ENCODE measurements around the gene COQ8B.

Gene COQ8B

GRCh38 chr19:40691421-40692211, 25.1 kb downstream of the COQ8B start:
- DNase-seq (ENCODE audit: low read depth) = no peak

DNA sequence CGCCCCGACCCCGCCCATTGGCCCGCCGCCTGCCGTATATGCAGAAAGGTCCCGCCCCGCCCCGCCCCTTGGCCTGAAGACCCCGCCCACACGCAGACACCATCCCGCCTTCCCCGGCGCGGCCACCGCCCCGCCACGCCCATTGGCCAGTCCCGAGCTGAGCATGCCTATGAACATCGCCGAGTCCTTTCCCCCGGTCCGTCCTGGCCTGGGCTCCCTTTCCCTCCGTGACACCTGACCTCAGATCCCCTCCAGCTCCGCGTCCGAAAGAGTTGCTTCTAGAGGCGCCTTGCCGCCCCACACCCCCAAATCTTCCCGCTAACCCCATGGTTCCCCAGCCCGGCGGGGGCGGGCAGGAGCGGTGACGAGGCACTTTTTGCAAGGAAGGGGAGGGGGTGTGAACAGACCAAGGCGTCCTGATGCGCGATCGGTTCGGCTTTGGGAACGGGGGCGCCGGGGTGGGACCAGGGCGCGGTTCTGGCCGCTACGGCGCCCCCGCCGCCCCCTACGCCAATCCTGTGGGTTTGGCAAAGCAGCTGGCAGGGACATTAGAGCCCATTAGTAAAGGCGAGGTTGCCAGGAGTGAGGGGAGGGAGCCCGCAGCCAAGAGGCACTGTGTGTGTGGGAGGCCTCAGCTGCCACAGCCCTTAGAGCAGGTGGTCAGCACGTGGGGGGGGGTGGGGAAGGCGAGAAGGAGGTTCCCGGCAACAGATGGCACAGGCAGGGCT, 25.8 kb downstream of the COQ8B start:
- peak; percentile 82 for DNase-seq (ENCODE audit: low read depth)

DNA sequence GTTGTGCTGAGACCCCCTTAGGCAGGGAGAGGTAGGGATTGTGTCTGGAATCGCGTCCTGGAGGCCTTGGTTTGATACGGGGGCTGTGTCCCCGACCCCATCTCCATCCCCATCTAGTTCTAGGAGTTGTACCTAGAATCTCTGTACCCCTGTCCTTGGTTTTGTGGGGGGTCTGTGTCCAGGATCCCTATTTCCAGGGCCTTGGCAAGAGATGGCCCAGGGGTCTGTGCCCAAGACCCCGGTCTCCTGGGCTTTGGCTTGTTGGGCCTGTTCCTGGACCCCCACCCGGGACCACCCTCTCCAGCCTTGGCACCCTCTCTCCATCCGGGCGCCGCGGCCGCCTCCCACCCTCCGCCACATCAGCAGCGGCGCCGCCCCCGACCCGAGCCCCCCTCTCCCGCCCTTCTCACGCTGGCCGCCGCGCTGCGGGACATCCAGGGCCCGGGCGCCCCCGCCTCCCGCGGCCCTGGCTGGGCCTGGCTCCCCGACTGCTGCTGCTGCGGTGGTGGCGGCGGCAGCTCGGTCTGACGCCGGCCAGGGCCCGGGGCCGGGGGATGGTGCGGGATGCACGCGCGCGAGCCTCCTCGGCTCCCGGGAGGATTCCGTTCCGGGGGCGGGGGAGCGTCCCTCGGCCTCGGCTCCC, 26.5 kb downstream of the COQ8B start, which contains the start of gene NUMBL:
Gene NUMBL (minus strand): TSS at position 602 of the 643 bp plus-strand sequence. CDS start 168 bp downstream, at position 434.
- no peak for DNase-seq (ENCODE audit: low read depth)

- DNase-seq (ENCODE audit: low read depth) = no peak
These were observed 27.2 kb downstream of the COQ8B start for GRCh38 chr19:40689339-40690049.

DNA sequence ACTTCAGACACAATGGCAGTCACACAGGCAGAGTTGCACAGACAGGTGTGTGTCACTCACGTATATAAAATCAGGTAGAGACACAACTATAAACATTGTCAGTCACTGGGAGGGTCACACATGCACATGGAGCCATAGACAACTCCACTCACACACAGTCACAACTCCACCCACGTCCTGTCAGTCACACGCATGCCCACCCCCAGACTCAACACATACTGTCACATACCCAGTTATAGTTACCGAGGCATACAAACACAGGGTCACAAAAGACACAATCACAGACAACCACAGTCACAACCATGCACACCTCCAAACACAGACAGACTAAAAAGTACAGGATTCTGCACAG, 27.7 kb downstream of the COQ8B start:
- no peak for DNase-seq (ENCODE audit: low read depth)

DNA sequence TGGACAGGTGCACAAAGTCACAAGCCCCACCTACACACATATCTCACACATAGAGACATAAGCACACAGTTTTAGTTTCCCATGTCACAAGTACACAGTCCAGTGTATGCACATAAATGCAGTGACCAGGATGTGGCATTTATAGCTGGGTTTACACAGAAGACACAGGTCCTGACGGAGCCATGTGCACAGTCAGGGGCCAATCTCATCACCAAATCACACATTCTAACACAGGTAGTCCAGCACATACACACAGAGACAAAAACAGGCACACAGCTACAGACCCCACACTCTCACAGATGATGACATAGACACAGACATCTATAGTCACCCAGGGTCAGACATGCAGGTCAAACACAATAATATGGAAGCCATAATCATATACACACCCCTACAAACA, 28.4 kb downstream of the COQ8B start:
- DNase-seq (ENCODE audit: low read depth) = no peak

GRCh38 chr19:40687525-40688016, 29.1 kb downstream of the COQ8B start:
- DNase-seq (ENCODE audit: low read depth) = no peak

- DNase-seq (ENCODE audit: low read depth) = no peak
These were observed 29.7 kb downstream of the COQ8B start for GRCh38 chr19:40686882-40687524.

GRCh38 chr19:40685563-40685962, 31.1 kb downstream of the COQ8B start:
- no peak for DNase-seq (ENCODE audit: low read depth)

- no peak for DNase-seq (ENCODE audit: low read depth)
These were observed 31.6 kb downstream of the COQ8B start for GRCh38 chr19:40685016-40685526.

DNA sequence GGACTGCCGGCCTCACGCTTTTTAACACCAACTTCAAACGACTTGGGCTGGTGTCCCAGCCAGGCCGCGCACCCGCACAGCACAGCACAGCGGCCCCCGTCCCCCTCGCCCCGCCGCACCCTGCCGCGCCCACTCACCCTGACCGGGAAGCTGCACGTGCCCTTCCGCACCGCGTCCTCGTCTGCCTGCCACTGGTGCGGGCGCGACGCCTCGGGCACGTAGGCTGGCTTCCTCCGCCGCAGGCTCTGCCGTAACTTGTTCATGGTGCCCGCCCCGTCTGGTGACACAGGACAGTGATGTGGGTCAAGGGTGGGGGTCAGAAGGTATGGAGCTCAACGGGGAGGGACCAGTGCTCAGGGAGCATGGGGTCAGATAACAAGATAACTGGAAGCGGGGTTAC, 32.4 kb downstream of the COQ8B start:
- DNase-seq (ENCODE audit: low read depth) = no peak

DNA sequence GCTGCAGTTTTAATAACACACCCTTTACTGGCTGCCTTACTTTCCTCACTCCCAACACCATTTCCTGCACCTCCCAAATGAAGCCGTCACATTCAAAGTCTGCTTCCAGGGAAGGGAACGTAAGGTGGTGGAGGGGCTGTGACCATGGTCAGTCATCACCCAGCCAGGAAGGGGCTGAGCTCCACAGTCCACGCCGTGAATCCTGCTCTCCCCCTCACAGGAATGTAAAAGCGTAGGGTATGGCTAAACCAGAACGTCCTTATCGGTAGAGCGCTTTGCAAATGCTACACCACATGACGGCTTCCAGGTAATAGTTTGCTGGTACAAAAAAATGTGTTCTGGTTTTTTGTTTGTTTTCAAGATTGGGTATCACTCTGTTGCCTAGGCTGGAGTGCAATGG, 33.2 kb downstream of the COQ8B start:
- DNase-seq (ENCODE audit: low read depth) = no peak

DNA sequence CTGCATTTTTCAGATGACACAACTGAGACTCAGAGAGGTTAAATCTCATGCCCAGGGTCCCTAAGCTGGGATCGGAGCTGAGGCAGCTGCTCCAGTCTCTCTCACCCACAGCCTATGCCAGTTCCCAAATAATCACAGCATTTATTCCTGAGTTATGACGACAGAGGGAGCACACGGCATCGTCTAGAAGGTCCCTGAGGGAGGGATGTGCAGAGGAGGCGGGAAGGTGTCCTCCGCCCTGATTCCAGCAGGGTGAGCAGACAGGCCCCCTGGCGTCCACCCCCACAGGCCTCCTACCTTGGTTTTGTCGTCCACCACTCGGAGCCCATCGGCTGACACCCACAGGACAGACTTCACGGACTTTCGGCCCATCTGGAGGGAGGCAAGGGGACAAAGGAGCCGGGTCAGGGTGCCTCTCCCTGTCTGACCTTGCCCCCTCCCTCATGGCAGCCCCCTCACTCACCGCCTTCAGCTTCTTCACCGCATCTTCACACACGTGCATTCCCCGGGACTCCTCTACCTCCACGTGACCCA, 34.2 kb downstream of the COQ8B start:
- no peak for DNase-seq (ENCODE audit: low read depth)

DNA sequence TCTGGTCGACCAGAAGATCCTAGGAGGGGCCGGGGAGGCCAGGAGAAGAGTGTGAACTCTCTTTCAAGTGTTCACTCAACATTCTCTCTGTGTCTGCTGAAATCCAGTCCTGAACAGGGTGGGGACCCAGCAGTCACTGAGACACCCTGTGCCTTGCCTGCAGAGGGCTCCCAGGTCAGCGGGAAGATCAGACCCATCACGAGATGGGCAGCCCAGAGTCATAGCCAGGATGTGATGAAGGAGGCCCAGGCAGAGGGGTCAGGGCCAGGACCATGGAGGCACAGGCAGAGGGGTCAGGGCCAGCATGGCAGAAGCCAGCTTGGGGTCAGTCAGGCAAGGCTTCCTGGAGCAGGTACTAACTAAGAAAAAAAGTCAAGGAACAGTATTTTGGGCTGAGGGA, 35.6 kb downstream of the COQ8B start:
- no peak for DNase-seq (ENCODE audit: low read depth)

DNA sequence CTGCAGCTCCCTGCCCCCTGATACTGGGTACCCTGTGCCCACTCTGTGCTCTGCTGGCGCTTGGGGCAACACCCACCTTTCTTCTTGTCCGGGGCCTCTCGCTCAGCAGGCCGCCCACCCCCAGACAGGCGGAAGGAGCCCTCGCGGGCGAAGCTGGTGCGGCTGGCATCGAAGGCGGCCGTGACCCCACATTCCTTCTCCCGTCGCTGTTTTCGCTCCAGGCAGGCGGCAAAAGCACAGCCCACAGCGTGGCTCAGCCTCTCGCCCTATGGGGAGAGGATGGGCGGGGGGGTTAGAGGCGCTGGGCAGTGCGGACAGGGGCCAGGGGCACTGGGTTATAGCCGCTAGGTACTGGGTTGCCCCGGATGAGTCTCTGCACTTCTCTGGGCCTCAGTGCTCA, 39.5 kb downstream of the COQ8B start:
- no peak for DNase-seq (ENCODE audit: low read depth)

GRCh38 chr19:40674291-40674690, 42.4 kb downstream of the COQ8B start:
- DNase-seq (ENCODE audit: low read depth) = no peak

DNA sequence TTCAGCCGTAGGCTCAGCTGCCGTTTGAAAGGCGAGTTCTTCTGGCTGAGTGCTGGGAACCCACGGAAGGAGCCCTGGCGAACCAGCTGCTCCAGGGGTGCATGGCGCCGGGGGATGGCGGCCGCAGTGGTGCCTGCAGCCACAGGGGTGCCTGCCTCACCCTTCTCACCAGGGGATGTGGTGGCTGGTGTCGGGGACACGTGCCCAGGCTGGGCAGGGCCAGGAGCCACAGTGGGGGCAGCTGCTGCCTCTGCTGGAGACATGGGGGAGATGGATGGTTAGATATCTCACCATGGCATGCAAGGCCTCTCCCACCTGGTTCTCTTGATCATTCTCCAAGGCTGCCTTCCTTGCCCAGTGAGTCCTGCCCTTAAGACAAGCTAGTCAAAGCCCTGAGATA, 43.3 kb downstream of the COQ8B start:
- DNase-seq (ENCODE audit: low read depth) = no peak

DNA sequence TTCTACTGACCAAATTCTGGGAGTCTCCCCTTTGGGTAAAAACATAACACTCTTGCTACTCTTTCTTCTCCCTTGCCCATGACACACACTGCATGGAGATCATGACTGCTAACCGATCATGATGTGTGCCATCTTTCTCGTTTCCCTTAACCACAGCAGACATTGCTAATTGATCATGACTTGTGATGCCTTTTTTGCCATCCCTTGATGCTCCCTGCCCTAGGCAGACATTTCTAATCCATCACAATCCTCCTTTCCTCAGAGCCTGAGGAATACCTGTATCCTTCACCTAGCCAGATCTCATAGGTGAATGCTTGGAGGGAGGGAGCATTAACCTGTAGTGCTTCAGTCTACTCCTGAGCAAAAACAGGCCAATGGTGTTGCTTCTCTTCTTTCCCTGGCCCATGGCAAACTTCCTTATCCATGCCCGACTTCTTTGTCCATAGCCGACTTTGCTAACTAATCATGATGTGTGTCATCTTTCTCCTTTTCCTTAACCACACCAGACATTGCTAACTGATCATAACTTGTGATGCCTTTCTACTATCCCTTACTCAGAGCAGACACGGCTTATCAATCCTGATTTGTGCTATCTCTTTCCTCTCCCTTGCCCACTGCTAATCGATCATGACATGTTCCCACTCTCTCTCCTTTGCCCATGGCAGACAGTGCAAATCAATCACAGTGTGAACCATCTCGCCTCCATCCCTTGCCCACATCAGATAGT, 44.0 kb downstream of the COQ8B start:
- DNase-seq (ENCODE audit: low read depth) = no peak

DNA sequence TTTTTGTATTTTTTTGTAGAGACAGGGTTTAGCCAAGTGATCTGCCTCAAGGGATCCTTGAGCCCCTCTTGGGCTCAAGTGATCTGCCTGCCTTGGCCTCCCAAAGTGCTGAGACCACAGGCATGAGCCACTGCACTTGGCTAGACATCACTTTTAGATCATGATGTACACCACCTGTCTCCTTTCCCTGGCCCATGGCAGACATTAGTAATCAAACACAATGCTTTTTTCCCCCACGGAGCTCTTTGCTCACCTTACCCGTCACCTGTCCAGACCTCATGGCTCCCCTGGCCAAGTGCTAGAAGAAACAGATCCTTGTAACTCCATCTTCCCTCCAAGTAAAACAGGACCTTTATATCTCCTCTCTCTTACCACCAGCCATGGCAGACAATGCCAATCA, 44.6 kb downstream of the COQ8B start:
- DNase-seq (ENCODE audit: low read depth) = no peak

GRCh38 chr19:40671404-40671803, 45.3 kb downstream of the COQ8B start:
- no peak for DNase-seq (ENCODE audit: low read depth)
